Naive thymus-derived CD8-positive, alpha-beta T cell (primary cell): Measurements from ENCODE around the gene SLC25A45. TPM values are rescaled to one million over a fixed set of nuclear protein-coding genes. Genes with fewer than 3 reads are reported as not detected.

Experiments used
- ATAC-seq, 2 donors: fragments of 150-1000 bp; cut with Tn5 transposase in 1 of 2; sonication (Bioruptor Pico), chemical (Tn5 transposase) in 1 of 2; 1 replicate in 1 of 2; 2 replicates in 1 of 2; pipeline ENCODE4 v1.10.0; 2021; ENCODE audit warnings: mild to moderate bottlenecking in 2 of 2, moderate library complexity in 2 of 2
- POLR2A ChIA-PET: fragments of 350-600 bp; sonication (Branson Sonifier 250); formaldehyde crosslinking; loops from one replicate; lab custom pipeline; 2021; ENCODE audit warnings: antibody characterized with exemption; lab: Charles Lee
- DNase-seq, 10 donors: peaks; one replicate each; pipeline versions ENCODE4 v3.0.0 to v3.0.0-alpha.2; 2020 to 2022
- H3K27ac Mint-ChIP-seq, 10 donors: one replicate each; pipeline ENCODE4 v1.8.0; 2020 to 2022; ENCODE audit warnings: mild to moderate bottlenecking in 10 of 10, mixed read lengths in 10 of 10, moderate library complexity in 4 of 10, inconsistent platforms in 1 of 10
- H3K27me3 Mint-ChIP-seq, 5 donors: one replicate each; pipeline ENCODE4 v1.8.0; 2021 to 2022; ENCODE audit warnings: mixed read lengths in 5 of 5
- H3K36me3 Mint-ChIP-seq, 3 donors: one replicate each; pipeline ENCODE4 v1.8.0; 2020 to 2022; ENCODE audit warnings: mixed read lengths in 3 of 3, mild to moderate bottlenecking in 2 of 3, inconsistent platforms in 1 of 3
- H3K4me1 Mint-ChIP-seq, 4 donors: one replicate each; pipeline ENCODE4 v1.8.0; 2021 to 2022; ENCODE audit warnings: mixed read lengths in 4 of 4
- H3K4me3 Mint-ChIP-seq, 10 donors: one replicate each; pipeline ENCODE4 v1.8.0; 2020 to 2022; ENCODE audit warnings: mild to moderate bottlenecking in 10 of 10, mixed read lengths in 10 of 10, moderate library complexity in 6 of 10, inconsistent platforms in 1 of 10
- H3K9me3 Mint-ChIP-seq, 9 donors: one replicate each; pipeline ENCODE4 v1.8.0; 2020 to 2022; ENCODE audit warnings: mixed read lengths in 9 of 9, mild to moderate bottlenecking in 3 of 9, inconsistent platforms in 1 of 9, moderate library complexity in 1 of 9
- polyA plus RNA-seq, 3 donors: library from polyadenylated mRNA; unstranded; fragments of 300-500 nt; fragmentation: Illumina TruSeq; gene quantifications; one replicate each; pipeline ENCODE4 v1.2.3, GENCODE V29; 2021
- total RNA-seq, 8 experiments: library from RNA in 2 of 8; stranded (reverse) in 2 of 8; gene quantifications; one replicate each; pipeline ENCODE4 v1.2.3 and lab custom pipeline; 2021 to 2026

The SLC25A45 gene
- total and polyA plus RNA-seq, 5 experiments from 2014 or later = 10.8 to 23.4 (median 19.2) TPM

DNA sequence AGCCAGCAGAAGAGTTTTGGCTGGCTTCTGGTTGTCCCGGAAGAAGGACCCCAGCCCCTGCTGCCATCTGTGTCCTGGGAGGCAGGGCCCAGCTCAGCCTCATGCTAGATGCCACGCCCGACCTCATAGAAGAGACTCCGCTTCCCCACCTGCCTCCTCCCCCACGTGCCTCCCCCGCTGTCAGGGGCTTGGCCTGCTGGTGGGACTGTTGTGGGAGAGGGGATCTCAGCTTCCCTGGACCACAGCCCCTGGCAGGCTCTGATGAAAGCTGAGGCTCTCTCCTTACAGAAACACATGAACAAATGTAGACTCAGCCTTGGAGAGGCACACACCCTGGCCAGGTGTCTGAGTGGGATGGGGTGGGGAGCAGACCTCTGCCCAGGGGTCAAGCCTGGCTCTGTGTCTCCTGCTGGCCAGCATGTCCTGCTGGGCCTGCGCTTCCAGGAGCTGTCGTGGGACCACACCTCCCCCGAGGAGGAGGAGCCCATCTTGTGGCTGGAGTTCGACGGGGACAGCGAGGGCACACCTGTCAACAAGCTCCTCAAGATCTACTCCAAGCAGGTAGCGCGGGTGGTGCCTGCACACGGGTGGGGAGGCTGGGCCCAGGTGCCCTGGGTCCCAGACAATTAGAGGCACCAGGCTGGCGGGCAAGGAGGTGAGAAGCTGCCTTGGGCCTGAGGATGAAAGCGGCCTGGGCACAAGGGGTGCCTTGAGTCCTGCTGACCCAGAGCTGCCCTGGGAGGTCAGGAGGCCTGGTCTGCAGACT is 18.0 kb upstream of the SLC25A45 start:
- Mint-ChIP-seq H3K4me3 (no peak overlapping the region), H3K9me3 (no peaks in the 10 kb centered on the region), H3K27me3 (no peaks in the 10 kb centered on the region), H3K4me1 (peaks cover 6 to 15% (median 12%) of the 10 kb centered on the region in 4 donors), H3K36me3 (peaks cover 0 to 71% (median 8%) of the 10 kb centered on the region in 3 donors), H3K27ac (no peak overlapping the region)
- DNase-seq = no peak
- POLR2A ChIA-PET = interaction anchor here (0.9 to 1.4 kb wide), 4 partner anchors 9 to 107 kb away, joined by 3 to 7 read pairs (median 4); no protein-coding TSS in a partner anchor
- ATAC-seq = no peak

DNA sequence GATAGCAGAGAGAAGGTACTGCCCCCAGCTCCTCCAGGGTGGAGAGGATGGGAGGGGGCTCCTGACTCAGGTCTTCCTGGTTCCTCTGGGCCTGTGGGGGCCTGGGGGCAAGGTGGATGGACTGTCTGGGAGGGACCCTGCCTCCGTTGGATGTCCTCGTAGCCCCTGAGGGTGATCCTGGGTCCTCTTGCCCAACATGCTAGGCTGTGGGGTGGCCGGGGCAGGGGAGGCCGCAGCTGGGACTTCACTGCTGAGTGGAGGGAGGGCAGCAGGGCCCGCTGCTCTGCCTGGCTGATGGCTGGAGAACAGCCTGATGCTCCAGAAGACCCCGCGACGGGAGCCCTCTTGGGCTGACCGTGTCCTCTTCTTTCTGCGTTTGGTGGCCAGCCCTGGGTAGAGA is 17.4 kb upstream of the SLC25A45 start:
- peaks cover 0 to 74% (median 8%) of the 10 kb centered on the region in 3 donors for H3K36me3 Mint-ChIP-seq
- POLR2A ChIA-PET = interaction anchor here (1.0 to 1.4 kb wide), 2 partner anchors 11 to 16 kb away, joined by 3 to 4 read pairs; no protein-coding TSS in a partner anchor

DNA sequence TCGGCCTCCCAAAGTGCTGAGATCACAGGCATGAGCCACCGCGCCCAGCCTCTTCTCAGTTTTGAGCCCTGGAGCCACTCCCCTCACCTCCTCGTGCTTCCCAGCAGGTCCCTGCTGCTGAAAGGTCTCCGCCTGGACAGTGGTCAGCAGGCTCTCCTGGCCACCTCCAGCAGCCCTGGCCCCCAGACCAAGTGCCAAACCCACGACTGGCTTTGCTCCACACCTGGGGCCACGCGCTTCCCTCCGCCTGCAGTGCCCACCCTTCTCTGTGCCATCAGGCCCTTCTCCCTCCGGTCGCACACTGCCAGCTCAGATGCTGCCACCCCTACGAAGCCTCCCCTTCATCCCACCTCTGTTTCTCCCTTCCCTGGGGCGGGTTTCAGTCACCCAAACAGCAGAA is 16.8 kb upstream of the SLC25A45 start:
- no peaks in the 10 kb centered on the region for H3K27me3 Mint-ChIP-seq
- DNase-seq (no peak), ATAC-seq (no peak)
- POLR2A ChIA-PET = no interaction called here
- H3K27ac Mint-ChIP-seq = no peak overlapping the region
- peaks cover 6 to 11% (median 10%) of the 10 kb centered on the region in 4 donors for H3K4me1 Mint-ChIP-seq
- no peak overlapping the region for H3K4me3 Mint-ChIP-seq
- H3K36me3 Mint-ChIP-seq = peaks cover 0 to 69% (median 8%) of the 10 kb centered on the region in 3 donors
- no peaks in the 10 kb centered on the region for H3K9me3 Mint-ChIP-seq

More for the DNA sequence above, 17.4 kb upstream of the SLC25A45 start:
- H3K27ac Mint-ChIP-seq = no peak overlapping the region
- no peak overlapping the region for H3K4me3 Mint-ChIP-seq
- H3K9me3 Mint-ChIP-seq = no peaks in the 10 kb centered on the region
- peaks cover 6 to 15% (median 12%) of the 10 kb centered on the region in 4 donors for H3K4me1 Mint-ChIP-seq
- H3K27me3 Mint-ChIP-seq = no peaks in the 10 kb centered on the region
- DNase-seq (no peak), ATAC-seq (no peak)

DNA sequence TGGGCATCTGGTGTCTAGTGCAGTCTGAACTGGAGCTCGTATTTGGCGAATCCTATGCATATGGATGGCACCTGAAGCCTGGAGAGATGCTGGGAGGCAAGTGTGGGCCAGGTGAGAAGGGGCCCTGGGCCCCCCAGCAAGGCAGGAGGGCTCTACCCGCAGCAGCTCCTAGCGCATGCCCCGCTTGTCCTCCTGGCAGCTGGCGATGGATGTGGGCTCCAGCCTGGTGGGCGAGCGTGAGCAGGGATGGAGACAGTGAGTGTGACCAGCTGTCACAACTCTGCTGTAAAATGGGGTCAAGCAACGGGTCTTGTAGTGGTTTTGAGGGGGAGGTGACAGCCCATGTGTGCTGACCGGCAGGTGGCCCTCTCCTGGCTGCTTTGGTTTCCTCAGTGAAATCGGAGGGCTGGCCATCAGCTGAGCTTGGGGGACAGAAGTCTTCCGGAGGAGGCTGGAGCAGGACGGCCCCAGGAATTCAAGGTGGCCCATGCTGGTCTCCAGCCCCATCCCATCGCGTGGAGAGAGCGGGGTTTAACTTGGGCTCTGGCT is 16.0 kb upstream of the SLC25A45 start:
- Mint-ChIP-seq H3K4me1 (peaks cover 2 to 6% (median 6%) of the 10 kb centered on the region in 4 donors), H3K27ac (peak overlapping the region in 2 of 10 donors; percentile 24 to 53), H3K27me3 (no peaks in the 10 kb centered on the region), H3K36me3 (peaks cover 0 to 69% (median 8%) of the 10 kb centered on the region in 3 donors), H3K4me3 (no peak overlapping the region), H3K9me3 (no peaks in the 10 kb centered on the region)
- DNase-seq = no peak
- POLR2A ChIA-PET = interaction anchor here (0.7 to 2.0 kb wide), 2 partner anchors 25 to 73 kb away, joined by 4 read pairs; no protein-coding TSS in a partner anchor
- ATAC-seq = no peak

DNA sequence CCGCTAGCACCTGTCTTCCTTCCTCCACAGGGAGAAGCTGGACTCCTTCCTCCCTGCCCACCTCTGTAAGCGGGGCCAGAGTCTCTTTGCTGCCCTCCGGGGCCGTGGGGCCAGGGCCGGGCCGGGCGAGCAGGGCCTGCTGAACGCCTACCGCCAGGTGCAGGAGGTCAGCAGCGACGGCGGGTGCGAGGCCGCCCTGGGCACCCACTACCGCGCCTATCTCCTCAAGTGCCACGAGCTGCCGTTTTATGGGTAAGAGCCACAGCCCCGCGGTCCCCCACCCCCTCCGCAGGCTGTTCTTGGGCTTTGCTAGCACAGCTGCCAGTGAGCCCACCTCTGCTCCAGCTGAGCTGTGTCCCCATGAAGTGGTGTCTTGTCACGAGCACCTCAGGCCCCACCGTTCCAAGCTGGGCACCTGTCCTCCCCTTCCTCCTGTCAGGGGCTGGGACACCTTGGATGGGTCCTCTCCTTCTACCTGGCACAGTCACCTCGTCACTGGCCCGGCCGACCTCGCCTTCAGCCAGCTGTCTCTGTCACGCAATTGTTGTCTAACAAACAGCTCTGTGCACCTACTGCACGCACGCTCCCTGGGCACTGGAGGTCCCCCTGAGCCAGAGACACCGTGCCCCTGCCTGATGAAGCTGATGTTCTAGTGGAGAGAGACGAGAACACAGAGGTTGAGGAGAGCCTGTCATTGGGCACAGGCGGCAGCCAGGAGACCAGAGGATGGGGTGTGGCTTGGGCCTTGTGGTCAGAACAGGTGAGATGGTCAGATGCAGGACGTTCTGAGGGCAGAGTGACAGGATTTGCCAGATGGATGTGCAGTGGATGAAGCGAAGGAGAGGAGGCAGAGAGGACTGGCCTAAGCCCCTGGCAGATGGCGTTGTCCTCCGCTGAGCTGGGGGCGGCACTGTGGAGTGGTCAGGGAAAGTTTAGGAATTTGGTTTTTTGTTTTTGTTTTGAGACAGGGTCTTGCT is 14.6 kb upstream of the SLC25A45 start:
- POLR2A ChIA-PET = interaction anchor here (0.6 to 2.0 kb wide), 3 partner anchors 27 to 151 kb away, joined by 3 to 4 read pairs (median 3); no protein-coding TSS in a partner anchor
- ATAC-seq (no peak), DNase-seq (no peak)
- H3K9me3 Mint-ChIP-seq = no peaks in the 10 kb centered on the region
- H3K4me3 Mint-ChIP-seq = no peak overlapping the region
- H3K36me3 Mint-ChIP-seq = peaks cover 0 to 65% (median 8%) of the 10 kb centered on the region in 3 donors
- H3K27ac Mint-ChIP-seq = peak overlapping the region in 3 of 10 donors; percentile 8 to 65 (median 56)
- H3K4me1 Mint-ChIP-seq = peaks cover 0 to 11% (median 9%) of the 10 kb centered on the region in 4 donors
- H3K27me3 Mint-ChIP-seq = no peaks in the 10 kb centered on the region

DNA sequence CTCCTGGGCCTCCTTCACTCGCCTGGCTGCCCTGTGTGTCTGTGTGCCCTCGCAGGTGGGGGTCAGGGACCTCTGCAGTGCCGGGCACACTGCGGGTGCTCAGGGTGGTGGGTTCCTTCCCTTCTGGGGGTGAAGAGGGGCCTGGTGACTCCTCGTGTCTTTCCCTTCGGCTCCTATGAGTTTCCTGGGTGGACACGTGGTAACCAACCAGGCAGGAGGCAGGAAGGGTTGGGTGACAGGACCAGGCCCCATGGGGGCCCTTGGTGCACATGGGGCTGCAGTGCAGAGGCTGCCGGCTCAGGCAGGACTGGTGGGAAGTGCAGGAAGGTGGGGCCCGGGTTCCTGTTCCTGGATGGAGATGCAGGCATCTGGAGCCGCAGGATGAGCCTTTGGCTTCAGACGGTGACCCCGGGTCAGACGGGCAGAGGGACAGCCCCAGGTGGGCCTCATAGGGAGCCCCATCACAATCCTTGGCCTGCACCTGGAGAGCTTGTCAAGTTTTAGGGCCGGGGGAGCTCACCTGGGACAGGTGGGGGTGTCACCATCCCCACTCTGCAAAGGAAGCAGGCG is 13.6 kb upstream of the SLC25A45 start:
- POLR2A ChIA-PET = interaction anchor here (0.6 to 1.1 kb wide), 3 partner anchors 101 to 150 kb away, joined by 3 read pairs; no protein-coding TSS in a partner anchor
- no peak for DNase-seq
- Mint-ChIP-seq H3K4me3 (no peak overlapping the region), H3K36me3 (peaks cover 0 to 58% (median 8%) of the 10 kb centered on the region in 3 donors), H3K4me1 (peaks cover 0 to 19% (median 14%) of the 10 kb centered on the region in 4 donors), H3K9me3 (no peaks in the 10 kb centered on the region), H3K27ac (no peak overlapping the region), H3K27me3 (no peaks in the 10 kb centered on the region)
- no peak for ATAC-seq

DNA sequence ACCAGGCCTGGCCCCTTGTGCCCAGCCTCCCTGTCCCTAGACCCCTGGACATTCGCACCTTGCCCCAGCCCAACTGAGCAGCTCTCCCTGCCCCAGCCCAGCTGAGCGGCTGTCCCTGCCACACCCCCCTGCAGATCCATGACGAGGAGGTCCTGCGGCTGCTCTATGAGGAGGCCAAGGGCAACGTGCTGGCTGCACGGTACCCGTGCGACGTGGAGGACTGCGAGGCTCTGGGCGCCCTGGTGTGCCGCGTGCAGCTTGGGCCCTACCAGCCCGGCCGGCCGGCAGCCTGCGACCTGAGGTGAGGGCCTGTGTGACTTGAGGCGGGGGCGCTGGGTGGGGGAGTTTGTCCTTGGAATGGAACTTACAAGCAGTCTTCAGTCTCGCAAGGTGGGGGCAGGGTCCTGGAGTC is 11.7 kb upstream of the SLC25A45 start:
- no peaks in the 10 kb centered on the region for H3K9me3 Mint-ChIP-seq
- no peak overlapping the region for H3K4me3 Mint-ChIP-seq
- H3K27ac Mint-ChIP-seq = no peak overlapping the region
- POLR2A ChIA-PET = interaction anchor here (0.6 to 17.5 kb wide), 5 partner anchors 16 to 120 kb away, joined by 3 to 396 read pairs (median 4); partner anchors contain the start of gene MALAT1
- no peaks in the 10 kb centered on the region for H3K27me3 Mint-ChIP-seq
- ATAC-seq (no peak), DNase-seq (no peak)
- peaks cover 0 to 44% (median 6%) of the 10 kb centered on the region in 3 donors for H3K36me3 Mint-ChIP-seq
- peaks cover 13 to 37% (median 24%) of the 10 kb centered on the region in 4 donors for H3K4me1 Mint-ChIP-seq

DNA sequence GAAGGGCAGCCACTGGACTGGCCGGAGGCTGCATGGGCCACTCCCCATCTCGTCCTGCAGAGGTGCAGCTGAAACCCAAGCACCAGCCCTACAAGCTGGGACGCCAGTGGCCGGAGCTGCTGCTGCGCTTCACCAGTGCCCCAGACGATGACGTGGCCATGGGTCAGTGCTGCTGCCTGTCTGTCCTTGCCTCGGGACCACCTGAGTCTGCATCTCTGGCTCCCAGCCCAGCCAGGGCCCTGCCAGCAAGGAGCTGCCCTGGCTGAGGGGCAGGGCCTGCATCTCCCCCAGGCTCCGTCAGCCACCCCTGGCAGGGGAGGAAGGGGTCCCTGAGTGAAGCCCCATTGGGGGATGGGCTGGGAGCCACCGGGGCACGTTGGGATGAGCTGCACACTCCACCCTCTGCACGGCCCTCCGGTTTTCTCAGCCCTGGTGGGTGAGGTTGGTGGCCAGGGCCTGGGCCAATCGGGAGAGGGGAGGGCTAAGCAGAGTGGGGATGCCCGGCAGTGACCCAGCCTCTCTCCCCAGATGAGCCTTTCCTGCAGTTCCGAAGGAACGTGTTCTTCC is 11.2 kb upstream of the SLC25A45 start:
- ATAC-seq (no peak), DNase-seq (no peak)
- H3K27ac Mint-ChIP-seq = peak overlapping the region in 1 of 10 donors; percentile 37
- peaks cover 19 to 42% (median 29%) of the 10 kb centered on the region in 4 donors for H3K4me1 Mint-ChIP-seq
- H3K4me3 Mint-ChIP-seq = no peak overlapping the region
- peaks cover 0 to 44% (median 4%) of the 10 kb centered on the region in 3 donors for H3K36me3 Mint-ChIP-seq
- no peaks in the 10 kb centered on the region for H3K27me3 Mint-ChIP-seq
- POLR2A ChIA-PET = interaction anchor here (0.6 to 17.5 kb wide), 4 partner anchors 15 to 120 kb away, joined by 3 to 396 read pairs (median 4); partner anchors contain the start of gene MALAT1
- no peaks in the 10 kb centered on the region for H3K9me3 Mint-ChIP-seq

DNA sequence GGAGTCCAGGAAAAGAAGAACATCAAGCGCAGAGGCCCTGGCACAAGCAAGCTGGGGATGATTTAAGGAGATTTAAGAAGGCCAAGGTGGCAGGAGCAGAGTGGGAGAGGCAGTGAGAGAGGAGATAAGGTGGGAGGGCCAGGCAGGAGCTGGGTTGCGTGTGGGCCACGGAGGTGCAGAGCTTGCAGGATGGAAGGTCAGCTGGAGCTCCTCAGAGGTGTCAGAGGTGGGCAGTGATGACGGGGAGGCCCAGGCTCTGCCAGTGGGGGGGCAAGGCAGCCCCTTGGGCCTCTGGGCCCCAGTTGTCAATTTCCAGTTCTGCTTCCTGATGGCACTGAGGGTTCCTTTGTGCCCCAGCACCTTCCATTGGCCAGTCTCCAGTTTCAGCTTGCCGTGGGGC is 10.5 kb upstream of the SLC25A45 start:
- H3K27me3 Mint-ChIP-seq = no peaks in the 10 kb centered on the region
- POLR2A ChIA-PET = interaction anchor here (1.4 to 17.5 kb wide), 3 partner anchors 11 to 111 kb away, joined by 4 to 396 read pairs (median 7); partner anchors contain the start of genes MALAT1 and SLC25A45
- peak overlapping the region in 1 of 10 donors; percentile 37 for H3K27ac Mint-ChIP-seq
- peaks cover 0 to 38% (median 0%) of the 10 kb centered on the region in 3 donors for H3K36me3 Mint-ChIP-seq
- no peaks in the 10 kb centered on the region for H3K9me3 Mint-ChIP-seq
- H3K4me1 Mint-ChIP-seq = peaks cover 18 to 49% (median 36%) of the 10 kb centered on the region in 4 donors
- H3K4me3 Mint-ChIP-seq = no peak overlapping the region
- ATAC-seq (no peak), DNase-seq (peak in 1 of 10 donors; percentile 16)

DNA sequence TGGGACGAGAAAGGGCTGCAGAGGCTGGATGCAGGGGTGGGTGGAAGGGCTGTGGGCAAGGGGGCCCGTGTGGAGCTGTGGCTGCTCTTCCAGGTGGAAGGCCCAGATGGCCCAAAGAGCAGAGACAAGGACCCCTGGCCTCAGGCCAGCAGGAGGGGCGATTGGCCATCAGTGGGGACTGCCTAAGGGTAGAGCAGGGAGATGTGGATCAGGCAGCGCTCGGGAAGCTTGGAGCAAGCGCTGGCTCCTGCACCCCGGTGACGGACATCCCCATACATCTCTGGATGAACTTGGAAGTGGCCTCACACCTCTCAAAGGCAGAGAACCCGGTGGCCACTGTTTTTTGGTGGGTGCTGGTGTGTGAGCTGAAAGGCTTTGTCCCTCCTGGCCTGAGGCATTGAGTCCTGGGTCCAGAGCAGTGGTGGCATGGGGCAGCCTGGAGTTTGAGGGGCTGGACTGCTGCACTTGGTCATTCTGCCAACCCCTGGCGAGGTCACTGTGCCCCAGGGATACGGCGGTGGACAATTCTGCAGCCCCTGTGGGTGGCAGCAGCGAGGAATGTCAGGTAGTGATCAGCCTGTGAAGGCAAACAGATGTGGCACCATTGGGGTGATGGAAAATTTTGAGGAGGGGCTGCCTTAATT is 9.9 kb upstream of the SLC25A45 start:
- H3K27me3 Mint-ChIP-seq = no peaks in the 10 kb centered on the region
- POLR2A ChIA-PET = interaction anchor here (1.0 to 17.5 kb wide), 4 partner anchors 10 to 111 kb away, joined by 3 to 396 read pairs (median 144); partner anchors contain the start of genes MALAT1, NEAT1 and SLC25A45
- no peaks in the 10 kb centered on the region for H3K9me3 Mint-ChIP-seq
- H3K27ac Mint-ChIP-seq = peak overlapping the region in 3 of 10 donors; percentile 1 to 79 (median 7)
- peaks cover 0 to 32% (median 0%) of the 10 kb centered on the region in 3 donors for H3K36me3 Mint-ChIP-seq
- DNase-seq = peak in 1 of 10 donors; percentile 43
- peaks cover 18 to 50% (median 40%) of the 10 kb centered on the region in 4 donors for H3K4me1 Mint-ChIP-seq
- H3K4me3 Mint-ChIP-seq = no peak overlapping the region
- ATAC-seq = no peak
